Keratinocyte (primary cell): ENCODE results near the gene ARHGEF6. TPM values are rescaled to one million over a fixed set of nuclear protein-coding genes. Genes with fewer than 3 reads are reported as not detected.

Source experiments
- DNase-seq: peaks from one replicate; pipeline ENCODE4 v3.0.0-alpha.2; 2011; ENCODE audit warnings: low read depth, missing footprints, low spot score
- FAIRE-seq: peaks from 2 replicates; lab custom pipeline; 2011; peaks lifted over from hg19 to GRCh38; lab: Jason Lieb, UNC
- H2AFZ ChIP-seq: 2 replicates; pipeline ENCODE4 v1.6.0; 2012; ENCODE audit warnings: low read length, control low read depth, inconsistent platforms; ENCODE audit not compliant: control insufficient read depth
- H3K27ac ChIP-seq: 2 replicates; pipeline ENCODE4 v1.5.1; 2011; ENCODE audit warnings: low read length; ENCODE audit not compliant: control insufficient read depth, insufficient read depth
- H3K27me3 ChIP-seq: 3 replicates; pipeline ENCODE4 v1.6.0; 2011; ENCODE audit warnings: low read length; ENCODE audit not compliant: control insufficient read depth, insufficient read depth; ENCODE audit errors: extremely low read depth
- H3K36me3 ChIP-seq, 2 experiments: 2 replicates in 1 of 2; 3 replicates in 1 of 2; pipeline ENCODE4 v1.5.1; 2011; ENCODE audit warnings: low read length in 2 of 2, mild to moderate bottlenecking in 1 of 2; ENCODE audit not compliant: control insufficient read depth in 2 of 2, insufficient read depth in 2 of 2; ENCODE audit errors: extremely low read depth in 1 of 2
- H3K4me1 ChIP-seq: 3 replicates; pipeline ENCODE4 v1.5.1; 2011; ENCODE audit warnings: low read length; ENCODE audit not compliant: control insufficient read depth, insufficient read depth; ENCODE audit errors: extremely low read depth
- H3K4me2 ChIP-seq: 3 replicates; pipeline ENCODE4 v1.6.0; 2011; ENCODE audit warnings: low read depth, low read length; ENCODE audit not compliant: control insufficient read depth, insufficient read depth; ENCODE audit errors: extremely low read depth
- H3K4me3 ChIP-seq, 3 experiments: fragments of 200-600 bp in 1 of 3; sonication (generic) in 1 of 3; 2 replicates in 2 of 3; 3 replicates in 1 of 3; pipeline ENCODE4 v1.5.1; 2011 to 2016; ENCODE audit warnings: low read length in 3 of 3, mild to moderate bottlenecking in 3 of 3, control low read depth in 2 of 3, inconsistent platforms in 1 of 3, low read depth in 1 of 3, mixed read lengths in 1 of 3, mixed run types in 1 of 3, moderate library complexity in 1 of 3; ENCODE audit not compliant: control insufficient read depth in 2 of 3, insufficient read depth in 2 of 3; ENCODE audit errors: extremely low read depth in 1 of 3
- H3K79me2 ChIP-seq: 2 replicates; pipeline ENCODE4 v1.6.0; 2012; ENCODE audit warnings: low read length; ENCODE audit not compliant: control insufficient read depth, insufficient read depth
- H3K9ac ChIP-seq: 3 replicates; pipeline ENCODE4 v1.6.0; 2011; ENCODE audit warnings: low read length; ENCODE audit not compliant: control insufficient read depth, insufficient read depth; ENCODE audit errors: extremely low read depth
- H3K9me1 ChIP-seq: 3 replicates; pipeline ENCODE4 v1.6.0; 2011; ENCODE audit warnings: low read length; ENCODE audit not compliant: control insufficient read depth, insufficient read depth; ENCODE audit errors: extremely low read depth
- H3K9me3 ChIP-seq: 2 replicates; pipeline ENCODE4 v1.5.1; 2012; ENCODE audit warnings: low read depth, low read length; ENCODE audit not compliant: control insufficient read depth
- H4K20me1 ChIP-seq: 3 replicates; pipeline ENCODE4 v1.6.0; 2011; ENCODE audit warnings: low read length; ENCODE audit not compliant: control insufficient read depth, insufficient read depth; ENCODE audit errors: extremely low read depth
- CTCF ChIP-seq, 3 experiments: IDR thresholded peaks in 1 of 3; conservative IDR thresholded peaks in 1 of 3; optimal IDR thresholded peaks in 1 of 3; 2 replicates in 2 of 3; 3 replicates in 1 of 3; pipeline versions ENCODE3 to v1.5.1; 2011; ENCODE audit warnings: low read length in 3 of 3, mild to moderate bottlenecking in 3 of 3, moderate library complexity in 2 of 3, control low read depth in 1 of 3, inconsistent platforms in 1 of 3; ENCODE audit not compliant: insufficient read depth in 2 of 3; ENCODE audit errors: extremely low read depth in 1 of 3
- EZH2 ChIP-seq: IDR thresholded peaks from one replicate; pipeline ENCODE4 v1.6.1; 2012; ENCODE audit warnings: inconsistent platforms, mild to moderate bottlenecking, low read length, moderate library complexity
- dilution Hi-C: fragments of 300-500 bp; cut with MboI; formaldehyde crosslinking; loops from one replicate; pipeline ENCODE4 v1.7.0; 2020; ENCODE audit warnings: low sequenced_read_pairs; ENCODE audit not compliant: extremely low pct_ligation_motif_present
- polyA plus RNA-seq, 5 experiments: library from polyadenylated mRNA; depleted of rRNA in 3 of 5; stranded (reverse) in 3 of 5; stranded (forward) in 1 of 5; unstranded in 1 of 5; fragments of >200 nt; gene quantifications; 1 replicate in 1 of 5; 2 replicates in 3 of 5; 3 replicates in 1 of 5; pipeline versions ENCODE4 v1.2.1 to v1.2.3, GENCODE V29; 2011 to 2012; ENCODE audit warnings: missing spikeins in 2 of 5, low read depth in 1 of 5, low replicate concordance in 1 of 5

Gene ARHGEF6
- polyA plus RNA-seq, 1 donor (not counting 4 experiments of a cell fraction or from before 2014, with no cell fraction given) = 0.18 TPM

GRCh38 chrX:136639506-136640176, 141.1 kb downstream of the ARHGEF6 start:
- Histone ChIP-seq H3K4me2 (no peak overlapping the region), H4K20me1 (no peaks in the 10 kb centered on the region), H3K9ac (no peak overlapping the region), H3K79me2 (no peaks in the 10 kb centered on the region), H2AFZ (no peak overlapping the region), H3K27me3 (no peaks in the 10 kb centered on the region), H3K9me1 (no peaks in the 10 kb centered on the region), H3K4me3 (no peak overlapping the region), H3K4me1 (no peaks in the 10 kb centered on the region), H3K9me3 (no peaks in the 10 kb centered on the region), H3K27ac (no peak overlapping the region), H3K36me3 (no peaks in the 10 kb centered on the region)
- dilution Hi-C loops = no loop called here
- TF ChIP-seq EZH2 (no peak), CTCF (optimal IDR thresholded peaks at IDR 0.05 in 1 of 3, IDR thresholded peaks at IDR 0.05 in 1 of 3, conservative IDR thresholded peaks at IDR 0.05 in 1 of 3; ENCODE audit: extremely low read depth in 1 of 3, insufficient read depth in 2 of 3, low read length in 3 of 3) (no peak)
- FAIRE-seq (no peak), DNase-seq (no peak)

- no peak for FAIRE-seq
- no peak overlapping the region for H3K4me3 ChIP-seq
Observed at GRCh38 chrX:136636121-136636520, 144.6 kb downstream of the ARHGEF6 start.

More at GRCh38 chrX:136636121-136636520, 144.6 kb downstream of the ARHGEF6 start:
- no peak overlapping the region for H3K9ac ChIP-seq
- H3K4me2 ChIP-seq = no peak overlapping the region
- no peaks in the 10 kb centered on the region for H4K20me1 ChIP-seq
- H3K9me3 ChIP-seq = no peaks in the 10 kb centered on the region
- no peaks in the 10 kb centered on the region for H3K36me3 ChIP-seq
- no peaks in the 10 kb centered on the region for H3K27me3 ChIP-seq
- dilution Hi-C loops = no loop called here
- no peaks in the 10 kb centered on the region for H3K79me2 ChIP-seq
- DNase-seq = no peak
- TF ChIP-seq CTCF (optimal IDR thresholded peaks at IDR 0.05 in 1 of 3, IDR thresholded peaks at IDR 0.05 in 1 of 3, conservative IDR thresholded peaks at IDR 0.05 in 1 of 3; ENCODE audit: extremely low read depth in 1 of 3, insufficient read depth in 2 of 3, low read length in 3 of 3) = no peak
- no peak for TF ChIP-seq EZH2
- no peaks in the 10 kb centered on the region for H3K4me1 ChIP-seq
- no peak overlapping the region for H2AFZ ChIP-seq
- no peaks in the 10 kb centered on the region for H3K9me1 ChIP-seq
- no peak overlapping the region for H3K27ac ChIP-seq
